ENCODE measurements around the gene RNPS1.

GRCh38 chr16:2287916-2288547 is 20.1 kb upstream of the RNPS1 start:
- TF ChIP-seq TAF1 (IDR thresholded peaks at IDR 0.05; ENCODE audit: borderline replicate concordance, low read depth, low read length) (no peak), POLR2AphosphoS5 (IDR thresholded peaks at IDR 0.05; ENCODE audit: low read depth, low read length) (no peak)

Measured in GM12892 (cell line).